ENCODE data around the gene KRT83. TPM values are rescaled to one million over a fixed set of nuclear protein-coding genes. Genes with fewer than 3 reads are reported as not detected.

Gene KRT83
- total and polyA plus RNA-seq, 8 donors = not detected

- H3K27me3 ChIP-seq = no peaks in the 10 kb centered on the region
- H3K27ac ChIP-seq = no peak overlapping the region
- ATAC-seq (no peak), FAIRE-seq (no peak), DNase-seq (peak in 2 of 6 donors; percentile 27 to 45)
- no peak overlapping the region for H3K4me3 ChIP-seq
- H3K36me3 ChIP-seq = no peaks in the 10 kb centered on the region
- intact Hi-C loops (cut with DNase I) = no loop called here
- no peaks in the 10 kb centered on the region for H3K4me1 ChIP-seq
- 72 to 74% methylated on average over 14 of the region's 14 CpGs for WGBS, 2 donors
- no peaks in the 10 kb centered on the region for H3K9me3 ChIP-seq
- TF ChIP-seq, protein P1, sequence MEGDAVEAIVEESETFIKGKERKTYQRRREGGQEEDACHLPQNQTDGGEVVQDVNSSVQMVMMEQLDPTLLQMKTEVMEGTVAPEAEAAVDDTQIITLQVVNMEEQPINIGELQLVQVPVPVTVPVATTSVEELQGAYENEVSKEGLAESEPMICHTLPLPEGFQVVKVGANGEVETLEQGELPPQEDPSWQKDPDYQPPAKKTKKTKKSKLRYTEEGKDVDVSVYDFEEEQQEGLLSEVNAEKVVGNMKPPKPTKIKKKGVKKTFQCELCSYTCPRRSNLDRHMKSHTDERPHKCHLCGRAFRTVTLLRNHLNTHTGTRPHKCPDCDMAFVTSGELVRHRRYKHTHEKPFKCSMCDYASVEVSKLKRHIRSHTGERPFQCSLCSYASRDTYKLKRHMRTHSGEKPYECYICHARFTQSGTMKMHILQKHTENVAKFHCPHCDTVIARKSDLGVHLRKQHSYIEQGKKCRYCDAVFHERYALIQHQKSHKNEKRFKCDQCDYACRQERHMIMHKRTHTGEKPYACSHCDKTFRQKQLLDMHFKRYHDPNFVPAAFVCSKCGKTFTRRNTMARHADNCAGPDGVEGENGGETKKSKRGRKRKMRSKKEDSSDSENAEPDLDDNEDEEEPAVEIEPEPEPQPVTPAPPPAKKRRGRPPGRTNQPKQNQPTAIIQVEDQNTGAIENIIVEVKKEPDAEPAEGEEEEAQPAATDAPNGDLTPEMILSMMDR (IDR thresholded peaks at IDR 0.05) = no peak
Observed at GRCh38 chr12:52300796-52301691, 20.2 kb downstream of the KRT83 start.

DNA sequence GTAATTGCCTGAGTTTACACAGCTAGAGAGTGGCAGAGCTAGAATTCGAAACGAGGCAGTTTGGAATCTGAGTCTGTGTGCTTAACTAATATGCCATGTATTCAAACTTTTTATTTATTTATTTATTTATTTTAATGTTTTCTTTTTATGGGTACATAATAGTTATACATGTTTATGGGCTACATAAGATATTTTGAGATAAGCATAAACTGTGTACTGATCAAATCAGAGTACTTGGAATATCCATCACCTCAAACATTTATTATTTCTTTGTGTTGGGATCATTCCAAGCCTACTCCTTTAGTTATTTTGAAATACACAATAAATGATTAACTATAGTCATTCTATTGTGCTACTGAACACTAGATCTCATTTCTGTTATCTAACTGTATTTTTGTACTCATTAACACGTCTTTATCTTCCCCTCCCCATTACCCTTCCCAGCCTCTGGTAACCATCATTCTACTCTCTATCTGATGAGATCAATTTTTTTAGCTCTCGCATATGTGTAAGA, 22.5 kb downstream of the KRT83 start:
- Histone ChIP-seq H3K9me3 (no peaks in the 10 kb centered on the region), H3K4me3 (no peak overlapping the region), H3K27ac (no peak overlapping the region), H3K27me3 (no peaks in the 10 kb centered on the region), H3K4me1 (no peaks in the 10 kb centered on the region), H3K36me3 (no peaks in the 10 kb centered on the region)
- intact Hi-C loops (cut with DNase I) = no loop called here
- WGBS, 2 donors = 37 to 40% methylated on average over 4 of the region's 4 CpGs
- DNase-seq = no peak
- no peak for FAIRE-seq
- peak in 1 of 4 donors; percentile 40 for ATAC-seq
- TF ChIP-seq, protein P1 (IDR thresholded peaks at IDR 0.05) = no peak

DNA sequence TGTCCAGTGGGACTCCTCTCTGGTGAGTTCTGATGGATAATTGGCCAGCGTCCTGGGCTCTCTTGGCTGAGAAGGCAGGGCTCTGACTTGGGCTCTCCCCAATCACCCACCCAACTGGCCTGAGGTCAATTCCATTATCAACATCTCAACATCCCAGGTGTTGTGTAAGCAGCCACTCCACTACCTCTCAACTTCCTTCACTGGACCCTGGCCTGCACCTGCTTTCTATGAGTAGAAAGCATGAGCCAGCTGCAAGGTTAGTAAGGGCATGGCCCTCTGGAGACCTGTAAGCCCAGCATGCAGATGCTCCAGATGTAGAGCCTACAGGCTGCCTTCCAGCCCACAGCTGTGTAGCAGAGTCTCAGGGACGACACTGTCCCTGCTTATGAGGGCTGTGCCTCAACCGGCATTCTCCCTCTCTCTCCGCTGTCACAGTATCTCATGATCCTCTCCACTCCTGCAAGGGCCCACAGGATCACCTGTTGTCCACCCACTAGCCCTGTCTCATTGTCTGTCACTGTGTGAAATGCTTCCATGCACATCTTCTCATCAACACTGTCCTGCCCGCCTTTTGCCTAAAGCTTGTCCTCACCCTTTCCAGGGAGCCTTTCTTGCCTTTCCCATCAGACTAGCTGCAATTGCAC, 24.5 kb downstream of the KRT83 start:
- H3K36me3 ChIP-seq = no peaks in the 10 kb centered on the region
- DNase-seq = peak in 1 of 6 donors; percentile 16
- H3K27me3 ChIP-seq = no peaks in the 10 kb centered on the region
- FAIRE-seq = no peak
- no peaks in the 10 kb centered on the region for H3K4me1 ChIP-seq
- no peaks in the 10 kb centered on the region for H3K9me3 ChIP-seq
- intact Hi-C loops (cut with DNase I) = no loop called here
- TF ChIP-seq, protein P1 (IDR thresholded peaks at IDR 0.05) = no peak
- no peak overlapping the region for H3K27ac ChIP-seq
- H3K4me3 ChIP-seq = no peak overlapping the region
- WGBS, 2 donors = 95 to 96% methylated on average over 5 of the region's 5 CpGs
- ATAC-seq = no peak

- Histone ChIP-seq H3K36me3 (no peaks in the 10 kb centered on the region), H3K4me1 (no peaks in the 10 kb centered on the region), H3K27me3 (no peaks in the 10 kb centered on the region), H3K9me3 (no peaks in the 10 kb centered on the region), H3K4me3 (no peak overlapping the region), H3K27ac (no peak overlapping the region)
- 71 to 88% methylated on average over 1 of the region's 1 CpG for WGBS, 2 donors
- DNase-seq (peak in 1 of 6 donors; percentile 2), FAIRE-seq (no peak), ATAC-seq (no peak)
- intact Hi-C loops (cut with DNase I) = no loop called here
- TF ChIP-seq, protein P1 (IDR thresholded peaks at IDR 0.05) = no peak
Observed at GRCh38 chr12:52295663-52296062, 25.5 kb downstream of the KRT83 start.
